Body of pancreas (tissue), 4 donors: ENCODE data around the gene LPIN3.

Experiments
- POLR2A ChIP-seq, 3 donors: fragments of 450-650 bp; IDR thresholded peaks; one replicate each; pipeline ENCODE4 v1.6.1; 2016; ENCODE audit warnings: antibody characterized with exemption in 3 of 3, mild to moderate bottlenecking in 2 of 3
- TF ChIP-seq, protein P1 (sequence below), 7 experiments: fragments of 450-650 bp in 4 of 7; fragments of 200-600 bp in 3 of 7; sonication (generic) in 3 of 7; IDR thresholded peaks; one replicate each; pipeline ENCODE4 v1.5.1; 2016 to 2019; ENCODE audit warnings: antibody characterized with exemption in 7 of 7

DNA sequence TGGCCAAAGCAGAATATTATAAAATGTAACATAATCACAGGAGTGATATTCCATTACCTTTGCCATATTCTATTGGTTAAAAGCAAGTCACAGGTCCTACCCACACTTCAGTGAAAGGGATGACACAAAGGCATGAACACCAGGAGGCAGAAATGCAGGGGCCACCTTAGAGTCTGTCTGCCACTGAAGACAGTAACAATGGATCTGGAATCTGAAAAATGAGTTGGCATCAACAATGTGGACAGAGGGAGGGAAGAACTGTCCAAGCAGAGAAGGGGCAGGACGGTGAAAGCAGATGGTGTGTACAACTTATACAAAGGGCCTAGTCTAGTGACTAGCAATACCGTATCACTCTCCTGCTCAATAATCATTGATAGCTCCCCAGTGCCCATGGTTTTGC lies 6.6 kb upstream of the LPIN3 start:
- TF ChIP-seq, protein P1, sequence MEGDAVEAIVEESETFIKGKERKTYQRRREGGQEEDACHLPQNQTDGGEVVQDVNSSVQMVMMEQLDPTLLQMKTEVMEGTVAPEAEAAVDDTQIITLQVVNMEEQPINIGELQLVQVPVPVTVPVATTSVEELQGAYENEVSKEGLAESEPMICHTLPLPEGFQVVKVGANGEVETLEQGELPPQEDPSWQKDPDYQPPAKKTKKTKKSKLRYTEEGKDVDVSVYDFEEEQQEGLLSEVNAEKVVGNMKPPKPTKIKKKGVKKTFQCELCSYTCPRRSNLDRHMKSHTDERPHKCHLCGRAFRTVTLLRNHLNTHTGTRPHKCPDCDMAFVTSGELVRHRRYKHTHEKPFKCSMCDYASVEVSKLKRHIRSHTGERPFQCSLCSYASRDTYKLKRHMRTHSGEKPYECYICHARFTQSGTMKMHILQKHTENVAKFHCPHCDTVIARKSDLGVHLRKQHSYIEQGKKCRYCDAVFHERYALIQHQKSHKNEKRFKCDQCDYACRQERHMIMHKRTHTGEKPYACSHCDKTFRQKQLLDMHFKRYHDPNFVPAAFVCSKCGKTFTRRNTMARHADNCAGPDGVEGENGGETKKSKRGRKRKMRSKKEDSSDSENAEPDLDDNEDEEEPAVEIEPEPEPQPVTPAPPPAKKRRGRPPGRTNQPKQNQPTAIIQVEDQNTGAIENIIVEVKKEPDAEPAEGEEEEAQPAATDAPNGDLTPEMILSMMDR (IDR thresholded peaks at IDR 0.05): no peak
- no peak for TF ChIP-seq POLR2A (IDR thresholded peaks at IDR 0.05)
